Omental fat pad (tissue), 4 donors: ENCODE results near the gene SSPN. TPM values are rescaled to one million over a fixed set of nuclear protein-coding genes. Genes with fewer than 3 reads are reported as not detected.
A peak's percentile ranks its signal among the peaks of the same experiment; 100 is the strongest.

Experiments
- ATAC-seq: fragments of 150-250 bp; one replicate; pipeline ENCODE4 v1.9.1; 2016; ENCODE audit warnings: mild to moderate bottlenecking, moderate library complexity; ENCODE audit not compliant: low FRiP score
- DNase-seq: peaks from one replicate; pipeline ENCODE4 v3.0.0-alpha.2; 2019; ENCODE audit warnings: low spot score
- CTCF ChIP-seq, 3 donors: fragments of 450-650 bp; IDR thresholded peaks; one replicate each; pipeline ENCODE4 v1.5.1; 2016 to 2017; ENCODE audit warnings: antibody characterized with exemption in 3 of 3, mild to moderate bottlenecking in 3 of 3, moderate library complexity in 2 of 3
- total RNA-seq, 4 donors: library from RNA; depleted of rRNA; stranded (reverse); fragments of >200 nt; gene quantifications; one replicate each; pipeline ENCODE4 v1.1.0, GENCODE V29; 2016

The SSPN gene
- total RNA-seq, 4 donors from 2014 or later: 14.1 to 20.2 (median 16.1) TPM

GRCh38 chr12:26255893-26256645 is 60.7 kb downstream of the SSPN start:
- no peak for ATAC-seq
- no peak for TF ChIP-seq CTCF (IDR thresholded peaks at IDR 0.05)

GRCh38 chr12:26264215-26264838 is 69.0 kb downstream of the SSPN start:
- no peak for TF ChIP-seq CTCF (IDR thresholded peaks at IDR 0.05)
- DNase-seq (no peak), ATAC-seq (peak; percentile 51)

More at GRCh38 chr12:26255893-26256645, 60.7 kb downstream of the SSPN start:
- no peak for DNase-seq

GRCh38 chr12:26265606-26266005 is 70.2 kb downstream of the SSPN start:
- DNase-seq: no peak
- ATAC-seq: no peak
- TF ChIP-seq CTCF (IDR thresholded peaks at IDR 0.05): no peak

GRCh38 chr12:26266881-26267280 is 71.5 kb downstream of the SSPN start:
- DNase-seq: no peak
- no peak for ATAC-seq
- no peak for TF ChIP-seq CTCF (IDR thresholded peaks at IDR 0.05)

GRCh38 chr12:26268841-26269561 is 73.6 kb downstream of the SSPN start:
- no peak for TF ChIP-seq CTCF (IDR thresholded peaks at IDR 0.05)
- DNase-seq: no peak
- ATAC-seq: no peak

GRCh38 chr12:26269562-26270284 is 74.3 kb downstream of the SSPN start:
- no peak for TF ChIP-seq CTCF (IDR thresholded peaks at IDR 0.05)
- DNase-seq (no peak), ATAC-seq (no peak)
